ENCODE data around the gene KEAP1. TPM values are rescaled to one million over a fixed set of nuclear protein-coding genes. Genes with fewer than 3 reads are reported as not detected.
A peak's percentile ranks its signal among the peaks of the same experiment; 100 is the strongest.

Gene KEAP1
- total RNA-seq, 1 donor, result 77.1 TPM

DNA sequence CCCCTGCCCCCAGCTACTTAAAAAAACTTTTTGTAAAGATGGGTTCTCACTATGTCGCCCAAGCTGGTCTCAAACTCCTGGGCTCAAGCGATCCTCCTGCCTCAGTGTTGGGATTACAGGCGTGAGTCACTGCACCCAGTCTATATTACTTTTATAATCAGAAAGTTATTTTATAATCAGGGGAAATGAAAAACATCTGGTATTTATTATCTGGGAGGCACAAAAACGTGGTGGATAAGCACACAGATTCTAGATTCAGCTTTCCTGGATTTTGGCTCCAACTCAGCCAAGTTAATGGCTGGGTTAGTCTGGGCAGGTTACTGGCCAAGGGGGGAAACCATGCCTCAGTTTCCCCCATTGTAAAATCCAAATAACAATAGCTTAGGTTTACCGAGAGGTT, 24.7 kb downstream of the KEAP1 start:
- Histone ChIP-seq H2AFZ (ENCODE audit: low read length) (no peak overlapping the region), H3K79me2 (ENCODE audit: insufficient read depth, low read length) (no peaks in the 10 kb centered on the region), H3K36me3 (ENCODE audit: insufficient read depth, low read length) (no peaks in the 10 kb centered on the region), H3K4me3 (ENCODE audit: insufficient read depth, low read length) (peak overlapping the region; percentile 43), H4K20me1 (ENCODE audit: insufficient read depth, low read length) (no peaks in the 10 kb centered on the region), H3K27ac (ENCODE audit: low read depth, low read length) (no peak overlapping the region), H3K27me3 (ENCODE audit: insufficient read depth, low read length) (no peaks in the 10 kb centered on the region), H3K9me3 (ENCODE audit: low read depth, low read length) (no peaks in the 10 kb centered on the region), H3K4me1 (ENCODE audit: insufficient read depth, low read length) (peaks cover 12% of the 10 kb centered on the region), H3K4me2 (ENCODE audit: insufficient read depth, low read length) (peak overlapping the region; percentile 60)
- TF ChIP-seq, protein P1, sequence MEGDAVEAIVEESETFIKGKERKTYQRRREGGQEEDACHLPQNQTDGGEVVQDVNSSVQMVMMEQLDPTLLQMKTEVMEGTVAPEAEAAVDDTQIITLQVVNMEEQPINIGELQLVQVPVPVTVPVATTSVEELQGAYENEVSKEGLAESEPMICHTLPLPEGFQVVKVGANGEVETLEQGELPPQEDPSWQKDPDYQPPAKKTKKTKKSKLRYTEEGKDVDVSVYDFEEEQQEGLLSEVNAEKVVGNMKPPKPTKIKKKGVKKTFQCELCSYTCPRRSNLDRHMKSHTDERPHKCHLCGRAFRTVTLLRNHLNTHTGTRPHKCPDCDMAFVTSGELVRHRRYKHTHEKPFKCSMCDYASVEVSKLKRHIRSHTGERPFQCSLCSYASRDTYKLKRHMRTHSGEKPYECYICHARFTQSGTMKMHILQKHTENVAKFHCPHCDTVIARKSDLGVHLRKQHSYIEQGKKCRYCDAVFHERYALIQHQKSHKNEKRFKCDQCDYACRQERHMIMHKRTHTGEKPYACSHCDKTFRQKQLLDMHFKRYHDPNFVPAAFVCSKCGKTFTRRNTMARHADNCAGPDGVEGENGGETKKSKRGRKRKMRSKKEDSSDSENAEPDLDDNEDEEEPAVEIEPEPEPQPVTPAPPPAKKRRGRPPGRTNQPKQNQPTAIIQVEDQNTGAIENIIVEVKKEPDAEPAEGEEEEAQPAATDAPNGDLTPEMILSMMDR (IDR thresholded peaks at IDR 0.05; ENCODE audit: extremely low read depth, low read depth, low read length), result no peak
- DNase-seq (ENCODE audit: insufficient read length, low spot score, missing footprints), result peak; percentile 29

- Histone ChIP-seq H4K20me1 (ENCODE audit: insufficient read depth, low read length) (no peaks in the 10 kb centered on the region), H3K36me3 (ENCODE audit: insufficient read depth, low read length) (no peaks in the 10 kb centered on the region), H3K4me1 (ENCODE audit: insufficient read depth, low read length) (peaks cover 12% of the 10 kb centered on the region), H3K79me2 (ENCODE audit: insufficient read depth, low read length) (no peaks in the 10 kb centered on the region), H3K4me3 (ENCODE audit: insufficient read depth, low read length) (no peak overlapping the region), H2AFZ (ENCODE audit: low read length) (no peak overlapping the region), H3K4me2 (ENCODE audit: insufficient read depth, low read length) (no peak overlapping the region), H3K27ac (ENCODE audit: low read depth, low read length) (no peak overlapping the region), H3K9me3 (ENCODE audit: low read depth, low read length) (no peaks in the 10 kb centered on the region), H3K27me3 (ENCODE audit: insufficient read depth, low read length) (no peaks in the 10 kb centered on the region)
- TF ChIP-seq, protein P1 (IDR thresholded peaks at IDR 0.05; ENCODE audit: extremely low read depth, low read depth, low read length), result no peak
- DNase-seq (ENCODE audit: insufficient read length, low spot score, missing footprints), result peak; percentile 15
These were observed 28.1 kb downstream of the KEAP1 start for GRCh38 chr19:10474962-10475451.

- no peak overlapping the region for H3K27ac ChIP-seq (ENCODE audit: low read depth, low read length)
- H3K9me3 ChIP-seq (ENCODE audit: low read depth, low read length), result no peaks in the 10 kb centered on the region
- H3K36me3 ChIP-seq (ENCODE audit: insufficient read depth, low read length), result no peaks in the 10 kb centered on the region
- H4K20me1 ChIP-seq (ENCODE audit: insufficient read depth, low read length), result no peaks in the 10 kb centered on the region
- H3K4me3 ChIP-seq (ENCODE audit: insufficient read depth, low read length), result no peak overlapping the region
- H3K4me2 ChIP-seq (ENCODE audit: insufficient read depth, low read length), result no peak overlapping the region
- H2AFZ ChIP-seq (ENCODE audit: low read length), result no peak overlapping the region
- no peaks in the 10 kb centered on the region for H3K4me1 ChIP-seq (ENCODE audit: insufficient read depth, low read length)
- H3K79me2 ChIP-seq (ENCODE audit: insufficient read depth, low read length), result no peaks in the 10 kb centered on the region
- no peak for DNase-seq (ENCODE audit: insufficient read length, low spot score, missing footprints)
- H3K27me3 ChIP-seq (ENCODE audit: insufficient read depth, low read length), result no peaks in the 10 kb centered on the region
- TF ChIP-seq, protein P1 (IDR thresholded peaks at IDR 0.05; ENCODE audit: extremely low read depth, low read depth, low read length), result no peak
These were observed 30.0 kb downstream of the KEAP1 start for GRCh38 chr19:10473192-10473591.

GRCh38 chr19:10471909-10472308, 31.2 kb downstream of the KEAP1 start:
- Histone ChIP-seq H3K27ac (ENCODE audit: low read depth, low read length) (no peak overlapping the region), H3K4me2 (ENCODE audit: insufficient read depth, low read length) (no peak overlapping the region), H3K79me2 (ENCODE audit: insufficient read depth, low read length) (no peaks in the 10 kb centered on the region), H4K20me1 (ENCODE audit: insufficient read depth, low read length) (no peaks in the 10 kb centered on the region), H3K27me3 (ENCODE audit: insufficient read depth, low read length) (no peaks in the 10 kb centered on the region), H2AFZ (ENCODE audit: low read length) (no peak overlapping the region), H3K4me1 (ENCODE audit: insufficient read depth, low read length) (no peaks in the 10 kb centered on the region), H3K36me3 (ENCODE audit: insufficient read depth, low read length) (no peaks in the 10 kb centered on the region), H3K9me3 (ENCODE audit: low read depth, low read length) (no peaks in the 10 kb centered on the region), H3K4me3 (ENCODE audit: insufficient read depth, low read length) (no peak overlapping the region)
- DNase-seq (ENCODE audit: insufficient read length, low spot score, missing footprints), result peak; percentile 88
- TF ChIP-seq, protein P1 (IDR thresholded peaks at IDR 0.05; ENCODE audit: extremely low read depth, low read depth, low read length), result peak; percentile 53

Data from osteoblast (primary cell).